HCT116 (cell line): ENCODE results near the gene DUXA. TPM values are rescaled to one million over a fixed set of nuclear protein-coding genes. Genes with fewer than 3 reads are reported as not detected.

ENCODE experiments used
- ATAC-seq: fragments of 200-7000 bp; cut with Tn5 transposase; 2 replicates; pipeline ENCODE4 v1.9.1; 2020; ENCODE audit warnings: mild to moderate bottlenecking, moderate library complexity
- BruUV-seq: library from RNA; stranded (reverse); fragments of 400-500 nt; replicated peaks from 2 replicates; lab custom pipeline; 2021; lab: Mats Ljungman, UMichigan
- CTCF ChIA-PET: fragments of 300-600 bp; sonication (Branson Sonifier 250); formaldehyde crosslinking; loops from one replicate; lab custom pipeline; 2021; ENCODE audit warnings: antibody characterized with exemption; lab: Charles Lee
- POLR2A ChIA-PET: fragments of 300-600, 350-600 bp; sonication (Branson Sonifier 250); formaldehyde crosslinking; loops from one replicate; lab custom pipeline; 2021; ENCODE audit warnings: antibody characterized with exemption; lab: Charles Lee
- RAD21 ChIA-PET, 2 experiments: fragments of 300-600 bp; sonication (Branson Sonifier 250); formaldehyde crosslinking; loops; one replicate each; lab custom pipeline; 2023; ENCODE audit warnings: low total read pairs in 2 of 2; ENCODE audit not compliant: uncharacterized antibody in 2 of 2, unreplicated experiment in 2 of 2, low non-redundant PET in 1 of 2; lab: Charles Lee
- DNase-seq: peaks from one replicate; pipeline ENCODE4 v3.0.0-alpha.2; 2010; ENCODE audit warnings: low read depth, low spot score
- H2AFZ ChIP-seq: fragments of 200-600 bp; shearing (Covaris generic), sonication (generic); 2 replicates; pipeline ENCODE4 v1.6.1; 2017; ENCODE audit warnings: low read depth, mixed run types, mixed read lengths, antibody characterized with exemption, low read length; ENCODE audit not compliant: poor library complexity, severe bottlenecking
- H3K27ac ChIP-seq: 2 replicates; pipeline ENCODE4 v1.5.1; 2012; ENCODE audit warnings: low read depth, low read length
- H3K27me3 ChIP-seq: fragments of 200-600 bp; sonication (generic); 2 replicates; pipeline ENCODE4 v1.6.1; 2016; ENCODE audit warnings: mixed run types, low read length, mixed read lengths; ENCODE audit not compliant: insufficient read depth
- H3K36me3 ChIP-seq, 2 experiments: fragments of 200-500 bp in 1 of 2; fragments of 200-600 bp in 1 of 2; sonication (Bioruptor generic) in 1 of 2; sonication (generic) in 1 of 2; 2 replicates each; pipeline versions ENCODE4 v1.5.1 to v1.6.1; 2014 to 2016; ENCODE audit warnings: low read length in 2 of 2, inconsistent platforms in 1 of 2, mixed read lengths in 1 of 2, mixed run types in 1 of 2; ENCODE audit not compliant: insufficient read depth in 2 of 2, control insufficient read depth in 1 of 2
- H3K4me1 ChIP-seq, 2 experiments: fragments of 200-600 bp in 1 of 2; sonication (generic) in 1 of 2; 2 replicates each; pipeline versions ENCODE4 v1.5.1 to v1.6.1; 2012 to 2017; ENCODE audit warnings: low read length in 2 of 2, inconsistent platforms in 1 of 2, mild to moderate bottlenecking in 1 of 2, mixed read lengths in 1 of 2, mixed run types in 1 of 2, moderate library complexity in 1 of 2; ENCODE audit not compliant: insufficient read depth in 2 of 2, control insufficient read depth in 1 of 2
- H3K4me2 ChIP-seq: fragments of 200-600 bp; sonication (generic); 2 replicates; pipeline ENCODE4 v1.6.1; 2017; ENCODE audit warnings: mixed run types, low read length, mixed read lengths
- H3K4me3 ChIP-seq, 2 experiments: fragments of 200-600 bp in 1 of 2; sonication (generic) in 1 of 2; replicated peaks in 1 of 2; 2 replicates each; pipeline ENCODE4 v1.5.1; 2011 to 2016; ENCODE audit warnings: low read length in 2 of 2, control low read depth in 1 of 2, low read depth in 1 of 2, mild to moderate bottlenecking in 1 of 2, mixed read lengths in 1 of 2, mixed run types in 1 of 2
- H3K79me2 ChIP-seq: fragments of 200-600 bp; sonication (generic); 2 replicates; pipeline ENCODE4 v1.6.1; 2017; ENCODE audit warnings: mild to moderate bottlenecking, mixed run types, low read length, moderate library complexity, mixed read lengths; ENCODE audit not compliant: insufficient read depth
- H3K9ac ChIP-seq: fragments of 200-600 bp; sonication (generic); 2 replicates; pipeline ENCODE4 v1.6.1; 2016; ENCODE audit warnings: low read length, mixed read lengths
- H3K9me2 ChIP-seq: fragments of 200-600 bp; sonication (generic), shearing (Covaris generic); 2 replicates; pipeline ENCODE4 v1.6.1; 2017; ENCODE audit warnings: mixed run types, mild to moderate bottlenecking, moderate library complexity; ENCODE audit not compliant: insufficient read depth
- H3K9me3 ChIP-seq, 2 experiments: fragments of 200-500 bp in 1 of 2; fragments of 200-600 bp in 1 of 2; sonication (Bioruptor generic) in 1 of 2; sonication (generic) in 1 of 2; 2 replicates each; pipeline ENCODE4 v1.6.1; 2014 to 2017; ENCODE audit warnings: low read length in 2 of 2, mixed read lengths in 2 of 2, inconsistent platforms in 1 of 2, low read depth in 1 of 2, mild to moderate bottlenecking in 1 of 2, mixed run types in 1 of 2, moderate library complexity in 1 of 2; ENCODE audit not compliant: control insufficient read depth in 1 of 2, insufficient read depth in 1 of 2
- H4K20me1 ChIP-seq: fragments of 200-600 bp; sonication (generic), shearing (Covaris generic); 2 replicates; pipeline ENCODE4 v1.6.1; 2017; ENCODE audit warnings: mixed run types, mild to moderate bottlenecking, moderate library complexity; ENCODE audit not compliant: insufficient read depth
- CEBPB ChIP-seq: IDR thresholded peaks from 2 replicates; pipeline ENCODE4 v1.6.1; 2012; ENCODE audit warnings: low read depth
- EGR1 ChIP-seq: IDR thresholded peaks from 2 replicates; pipeline ENCODE4 v1.6.1; 2012; ENCODE audit warnings: low read depth
- ELF1 ChIP-seq: IDR thresholded peaks from 2 replicates; pipeline ENCODE4 v1.6.1; 2012; ENCODE audit warnings: low read depth, borderline replicate concordance
- EZH2 ChIP-seq: fragments of 200-600 bp; sonication (generic); IDR thresholded peaks from 2 replicates; pipeline ENCODE4 v1.6.1; 2017; ENCODE audit warnings: antibody characterized with exemption, mixed run types
- EZH2phosphoT487 ChIP-seq: fragments of 200-600 bp; IDR thresholded peaks from 2 replicates; pipeline ENCODE4 v1.6.1; 2018; ENCODE audit warnings: antibody characterized with exemption, borderline replicate concordance
- FOSL1 ChIP-seq: IDR thresholded peaks from 2 replicates; pipeline ENCODE4 v1.6.1; 2012; ENCODE audit warnings: low read depth
- JUND ChIP-seq: IDR thresholded peaks from 2 replicates; pipeline ENCODE4 v1.6.1; 2012
- POLR2A ChIP-seq: IDR thresholded peaks from 2 replicates; pipeline ENCODE4 v1.7.0; 2011; ENCODE audit warnings: borderline replicate concordance; ENCODE audit not compliant: insufficient read depth, insufficient read length; ENCODE audit errors: extremely low read depth
- POLR2AphosphoS5 ChIP-seq: IDR thresholded peaks from 2 replicates; pipeline ENCODE4 v1.6.1; 2011; ENCODE audit warnings: mild to moderate bottlenecking, low read depth, low read length, moderate library complexity
- SIN3A ChIP-seq: IDR thresholded peaks from 2 replicates; pipeline ENCODE4 v1.6.1; 2012; ENCODE audit warnings: low read depth
- SRF ChIP-seq: IDR thresholded peaks from 2 replicates; pipeline ENCODE4 v1.6.1; 2012; ENCODE audit warnings: low read depth
- TCF7L2 ChIP-seq: IDR thresholded peaks from 2 replicates; pipeline ENCODE4 v1.7.0; 2011; ENCODE audit warnings: borderline replicate concordance, inconsistent platforms; ENCODE audit not compliant: insufficient read depth, insufficient read length; ENCODE audit errors: extremely low read depth
- YY1 ChIP-seq: IDR thresholded peaks from 2 replicates; pipeline ENCODE4 v1.6.1; 2011; ENCODE audit warnings: low read length, low read depth, moderate library complexity, mild to moderate bottlenecking; ENCODE audit not compliant: insufficient replicate concordance; ENCODE audit errors: extremely low read depth
- ZFX ChIP-seq: fragments of 450-650 bp; IDR thresholded peaks from 2 replicates; pipeline ENCODE4 v1.6.1; 2017
- ZNF274 ChIP-seq: fragments of 200-500 bp; sonication (Bioruptor generic); IDR thresholded peaks from 2 replicates; pipeline ENCODE4 v1.6.1; 2014; ENCODE audit warnings: mild to moderate bottlenecking, low read depth, low read length, inconsistent platforms
- intact Hi-C: fragments of 100-400 bp; cut with micrococcal nuclease; formaldehyde crosslinking; loops from 2 replicates; pipeline ENCODE4 v1.10.0; 2022
- total RNA-seq: library from RNA; stranded (reverse); gene quantifications from one replicate; pipeline ENCODE4 v1.2.1, GENCODE V29; 2021; ENCODE audit not compliant: unreplicated experiment
- TF ChIP-seq, protein P1 (sequence below): IDR thresholded peaks from 2 replicates; pipeline ENCODE4 v1.6.1; 2012
- TF ChIP-seq, protein P2 (sequence below): IDR thresholded peaks from 2 replicates; pipeline ENCODE4 v1.6.1; 2012
- TF ChIP-seq, protein P3 (sequence below): IDR thresholded peaks from 2 replicates; pipeline ENCODE4 v1.6.1; 2011; ENCODE audit warnings: mild to moderate bottlenecking, low read length, moderate library complexity; ENCODE audit not compliant: insufficient replicate concordance; ENCODE audit errors: extremely low read depth

Gene DUXA
- total RNA-seq, 1 experiment from 2014 or later = not detected

DNA sequence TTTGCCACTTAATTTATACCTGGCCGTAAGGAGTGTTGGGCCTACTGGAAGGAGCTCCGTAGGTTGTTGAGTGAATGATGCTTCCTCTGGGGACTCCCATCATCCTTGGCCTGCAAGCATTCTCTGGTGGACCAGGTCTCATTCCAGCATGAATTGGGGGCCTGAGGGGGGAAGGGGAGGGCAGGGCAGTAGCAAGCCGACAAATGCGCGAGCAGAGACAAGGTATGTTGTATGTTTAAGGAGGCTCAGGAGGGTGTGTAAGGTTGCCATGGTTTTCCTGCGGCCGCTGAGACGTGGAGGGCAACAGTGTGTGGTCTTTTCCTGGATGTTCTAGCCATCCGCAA is 24.8 kb upstream of the DUXA start:
- H3K9ac ChIP-seq = peak overlapping the region; percentile 79
- peak overlapping the region; percentile 77 to 97 for H3K4me3 ChIP-seq
- DNase-seq (no peak), ATAC-seq (no peak)
- no peaks in the 10 kb centered on the region for H3K27me3 ChIP-seq
- H3K36me3 ChIP-seq = peaks cover 25 to 30% of the 10 kb centered on the region in 2 experiments
- no peak overlapping the region for H2AFZ ChIP-seq
- BruUV-seq = no TSS peak
- intact Hi-C loops = no loop called here
- ChIA-PET POLR2A (no interaction called here), RAD21 (no interaction called here), CTCF (no interaction called here)
- H3K27ac ChIP-seq = peak overlapping the region; percentile 81
- H3K79me2 ChIP-seq = peaks cover 31% of the 10 kb centered on the region
- TF ChIP-seq SRF (no peak), SIN3A (no peak), ELF1 (no peak), YY1 (no peak), TCF7L2 (no peak), ZFX (no peak), JUND (no peak), CEBPB (no peak), EGR1 (no peak), FOSL1 (no peak), EZH2phosphoT487 (no peak), POLR2AphosphoS5 (no peak), POLR2A (no peak), ZNF274 (no peak), EZH2 (no peak)
- TF ChIP-seq, protein P1, sequence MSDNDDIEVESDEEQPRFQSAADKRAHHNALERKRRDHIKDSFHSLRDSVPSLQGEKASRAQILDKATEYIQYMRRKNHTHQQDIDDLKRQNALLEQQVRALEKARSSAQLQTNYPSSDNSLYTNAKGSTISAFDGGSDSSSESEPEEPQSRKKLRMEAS = no peak
- TF ChIP-seq, protein P2, sequence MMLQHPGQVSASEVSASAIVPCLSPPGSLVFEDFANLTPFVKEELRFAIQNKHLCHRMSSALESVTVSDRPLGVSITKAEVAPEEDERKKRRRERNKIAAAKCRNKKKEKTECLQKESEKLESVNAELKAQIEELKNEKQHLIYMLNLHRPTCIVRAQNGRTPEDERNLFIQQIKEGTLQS = no peak
- TF ChIP-seq, protein P3, sequence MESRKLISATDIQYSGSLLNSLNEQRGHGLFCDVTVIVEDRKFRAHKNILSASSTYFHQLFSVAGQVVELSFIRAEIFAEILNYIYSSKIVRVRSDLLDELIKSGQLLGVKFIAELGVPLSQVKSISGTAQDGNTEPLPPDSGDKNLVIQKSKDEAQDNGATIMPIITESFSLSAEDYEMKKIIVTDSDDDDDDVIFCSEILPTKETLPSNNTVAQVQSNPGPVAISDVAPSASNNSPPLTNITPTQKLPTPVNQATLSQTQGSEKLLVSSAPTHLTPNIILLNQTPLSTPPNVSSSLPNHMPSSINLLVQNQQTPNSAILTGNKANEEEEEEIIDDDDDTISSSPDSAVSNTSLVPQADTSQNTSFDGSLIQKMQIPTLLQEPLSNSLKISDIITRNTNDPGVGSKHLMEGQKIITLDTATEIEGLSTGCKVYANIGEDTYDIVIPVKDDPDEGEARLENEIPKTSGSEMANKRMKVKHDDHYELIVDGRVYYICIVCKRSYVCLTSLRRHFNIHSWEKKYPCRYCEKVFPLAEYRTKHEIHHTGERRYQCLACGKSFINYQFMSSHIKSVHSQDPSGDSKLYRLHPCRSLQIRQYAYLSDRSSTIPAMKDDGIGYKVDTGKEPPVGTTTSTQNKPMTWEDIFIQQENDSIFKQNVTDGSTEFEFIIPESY = no peak
- peaks cover 4 to 18% of the 10 kb centered on the region in 2 experiments; a peak in 2 of 4 replicates for H3K4me1 ChIP-seq
- H3K4me2 ChIP-seq = peak overlapping the region; percentile 85
- H3K9me3 ChIP-seq = peaks cover 0 to 8% of the 10 kb centered on the region in 2 experiments; a peak in 1 of 4 replicates
- H3K9me2 ChIP-seq = no peaks in the 10 kb centered on the region
- H4K20me1 ChIP-seq = no peaks in the 10 kb centered on the region
